Mesenchymal stem cell (in vitro differentiated cells and primary cell): ENCODE measurements around the gene IFNA10.
"Not testable (repeated sequence)": the region's sequence is repeated elsewhere in the genome, so short reads cannot be mapped to it uniquely, and the experiment has no call there.

ENCODE experiments used
- DNase-seq: peaks from one replicate; pipeline ENCODE4 v3.0.0-alpha.2; 2013
- H2AFZ ChIP-seq: one replicate; pipeline ENCODE4 v1.6.1; 2013; ENCODE audit warnings: low read depth, mild to moderate bottlenecking, control low read depth, inconsistent platforms, low read length, moderate library complexity
- H2AK5ac ChIP-seq: 2 replicates; pipeline ENCODE4 v1.6.1; 2013; ENCODE audit warnings: low read length, moderate library complexity, mild to moderate bottlenecking, inconsistent platforms; ENCODE audit not compliant: severe bottlenecking
- H2BK120ac ChIP-seq: one replicate; pipeline ENCODE4 v1.6.1; 2013; ENCODE audit warnings: low read depth, mild to moderate bottlenecking, inconsistent platforms, low read length, moderate library complexity
- H2BK12ac ChIP-seq, 2 experiments: one replicate each; pipeline ENCODE4 v1.6.1; 2013; ENCODE audit warnings: inconsistent platforms in 2 of 2, low read length in 2 of 2, mild to moderate bottlenecking in 2 of 2, moderate library complexity in 2 of 2, control low read depth in 1 of 2
- H2BK15ac ChIP-seq: one replicate; pipeline ENCODE4 v1.6.1; 2013; ENCODE audit warnings: mild to moderate bottlenecking, low read depth, inconsistent platforms; ENCODE audit not compliant: poor library complexity, severe bottlenecking
- H2BK5ac ChIP-seq: 2 replicates; pipeline ENCODE4 v1.6.1; 2013; ENCODE audit warnings: low read depth, mild to moderate bottlenecking, low read length, control low read depth, inconsistent platforms; ENCODE audit not compliant: poor library complexity, severe bottlenecking
- H3K14ac ChIP-seq, 2 experiments: one replicate each; pipeline ENCODE4 v1.6.1; 2013; ENCODE audit warnings: inconsistent platforms in 2 of 2, low read length in 2 of 2, control low read depth in 1 of 2, mild to moderate bottlenecking in 1 of 2, moderate library complexity in 1 of 2
- H3K18ac ChIP-seq, 2 experiments: one replicate each; pipeline ENCODE4 v1.6.1; 2013; ENCODE audit warnings: inconsistent platforms in 2 of 2, low read length in 2 of 2, control low read depth in 1 of 2, low read depth in 1 of 2, mild to moderate bottlenecking in 1 of 2
- H3K23ac ChIP-seq, 2 experiments: one replicate each; pipeline ENCODE4 v1.6.1; 2013; ENCODE audit warnings: inconsistent platforms in 2 of 2, low read length in 2 of 2, mild to moderate bottlenecking in 2 of 2, moderate library complexity in 2 of 2, control low read depth in 1 of 2
- H3K27ac ChIP-seq: 2 replicates; pipeline ENCODE4 v1.5.1; 2013; ENCODE audit warnings: mild to moderate bottlenecking, moderate library complexity, low read length, control low read depth, inconsistent platforms; ENCODE audit not compliant: poor library complexity, severe bottlenecking
- H3K27me3 ChIP-seq, 2 experiments: 2 replicates each; pipeline versions ENCODE4 v1.6.1 to v1.7.0; 2013; ENCODE audit warnings: low read length in 2 of 2, mild to moderate bottlenecking in 2 of 2, moderate library complexity in 2 of 2, control low read depth in 1 of 2, inconsistent platforms in 1 of 2; ENCODE audit not compliant: control insufficient read depth in 1 of 2, insufficient read depth in 1 of 2
- H3K36me3 ChIP-seq, 2 experiments: 2 replicates each; pipeline versions ENCODE4 v1.6.1 to v1.7.0; 2013; ENCODE audit warnings: low read length in 2 of 2, control low read depth in 1 of 2, inconsistent platforms in 1 of 2, low read depth in 1 of 2, mild to moderate bottlenecking in 1 of 2; ENCODE audit not compliant: insufficient read depth in 2 of 2, control insufficient read depth in 1 of 2
- H3K4ac ChIP-seq, 2 experiments: one replicate each; pipeline ENCODE4 v1.6.1; 2013; ENCODE audit warnings: inconsistent platforms in 2 of 2, low read length in 2 of 2, mild to moderate bottlenecking in 2 of 2, moderate library complexity in 2 of 2, control low read depth in 1 of 2, low read depth in 1 of 2
- H3K4me1 ChIP-seq: 2 replicates; pipeline ENCODE4 v1.6.1; 2013; ENCODE audit warnings: low read depth, low read length, control low read depth; ENCODE audit not compliant: control insufficient read depth, insufficient read depth
- H3K4me2 ChIP-seq: 2 replicates; pipeline ENCODE4 v1.6.1; 2013; ENCODE audit warnings: low read length, mild to moderate bottlenecking, inconsistent platforms; ENCODE audit not compliant: poor library complexity, severe bottlenecking
- H3K4me3 ChIP-seq, 2 experiments: 2 replicates each; pipeline versions ENCODE4 v1.5.1 to v1.7.0; 2013; ENCODE audit warnings: low read length in 2 of 2, mild to moderate bottlenecking in 2 of 2, control low read depth in 1 of 2, low read depth in 1 of 2; ENCODE audit not compliant: insufficient read depth in 1 of 2
- H3K79me1 ChIP-seq: replicated peaks from 2 replicates; pipeline ENCODE4 v1.6.1; 2013; ENCODE audit warnings: mild to moderate bottlenecking, control low read depth, low read length, inconsistent platforms; ENCODE audit not compliant: poor library complexity, severe bottlenecking
- H3K9ac ChIP-seq: 2 replicates; pipeline ENCODE4 v1.7.0; 2013; ENCODE audit warnings: mild to moderate bottlenecking, low read length, moderate library complexity
- H3K9me3 ChIP-seq: 2 replicates; pipeline ENCODE4 v1.7.0; 2013; ENCODE audit warnings: mild to moderate bottlenecking, low read length; ENCODE audit not compliant: control insufficient read depth
- H4K8ac ChIP-seq: one replicate; pipeline ENCODE4 v1.6.1; 2013; ENCODE audit warnings: inconsistent platforms, mild to moderate bottlenecking, low read length, moderate library complexity
- H4K91ac ChIP-seq: one replicate; pipeline ENCODE4 v1.6.1; 2013; ENCODE audit warnings: mild to moderate bottlenecking, low read length, inconsistent platforms
- WGBS: methylation state at CpG from one replicate; pipeline ENCODE4 v1.1.7; 2013; ENCODE audit warnings: mixed read lengths; 5-methylcytosine and 5-hydroxymethylcytosine counted together

Gene IFNA10

GRCh38 chr9:21235468-21236359 lies 28.8 kb upstream of the IFNA10 start:
- 55% methylated on average over 4 of the region's 8 CpGs for WGBS
- Histone ChIP-seq H3K27me3 (peaks cover 14 to 18% of the 10 kb centered on the region in 2 experiments), H3K9ac (peak overlapping the region; percentile 53)
- H2BK5ac ChIP-seq, H3K9me3 ChIP-seq, H3K79me1 ChIP-seq, H3K14ac ChIP-seq, H2BK120ac ChIP-seq, H3K4ac ChIP-seq, H3K4me2 ChIP-seq, H2AFZ ChIP-seq, H3K18ac ChIP-seq, H3K4me3 ChIP-seq, H3K4me1 ChIP-seq, H4K91ac ChIP-seq, H4K8ac ChIP-seq, H2BK15ac ChIP-seq, H3K27ac ChIP-seq, H3K36me3 ChIP-seq, H3K23ac ChIP-seq, H2AK5ac ChIP-seq, H2BK12ac ChIP-seq: not testable (repeated sequence)
- peak; percentile 34 for DNase-seq

GRCh38 chr9:21234153-21234687 lies 27.3 kb upstream of the IFNA10 start:
- H3K36me3 ChIP-seq, result no peaks in the 10 kb centered on the region
- no peak overlapping the region for H2AK5ac ChIP-seq
- H4K91ac ChIP-seq, result no peak overlapping the region
- no peak overlapping the region for H2BK5ac ChIP-seq
- no peaks in the 10 kb centered on the region for H3K9me3 ChIP-seq
- no peak overlapping the region for H2BK15ac ChIP-seq
- peaks cover 8 to 12% of the 10 kb centered on the region in 2 experiments for H3K27me3 ChIP-seq
- no peak overlapping the region for H3K27ac ChIP-seq
- no peak overlapping the region for H4K8ac ChIP-seq
- no peak overlapping the region for H3K4me2 ChIP-seq
- H3K4me1 ChIP-seq, result no peaks in the 10 kb centered on the region
- 57% methylated on average over 4 of the region's 4 CpGs for WGBS
- H3K23ac ChIP-seq, result no peak overlapping the region
- H2BK12ac ChIP-seq, result no peak overlapping the region
- H3K4ac ChIP-seq, result no peak overlapping the region
- H2AFZ ChIP-seq, result no peak overlapping the region
- no peak overlapping the region for H3K9ac ChIP-seq
- no peak overlapping the region for H3K4me3 ChIP-seq
- H2BK120ac ChIP-seq, result no peak overlapping the region
- DNase-seq, result no peak
- no peak overlapping the region for H3K14ac ChIP-seq
- no peak overlapping the region for H3K18ac ChIP-seq
- no peaks in the 10 kb centered on the region for H3K79me1 ChIP-seq

- Histone ChIP-seq H2BK15ac (no peak overlapping the region), H4K91ac (no peak overlapping the region), H2AFZ (no peak overlapping the region), H2BK5ac (no peak overlapping the region), H3K23ac (no peak overlapping the region), H3K14ac (peak overlapping the region in 1 of 2 experiments; percentile 48), H4K8ac (no peak overlapping the region), H2BK120ac (no peak overlapping the region), H3K4me3 (no peak overlapping the region), H3K4me1 (no peaks in the 10 kb centered on the region), H3K4me2 (no peak overlapping the region), H3K27me3 (peaks cover 8 to 12% of the 10 kb centered on the region in 2 experiments), H3K4ac (no peak overlapping the region), H3K9ac (no peak overlapping the region), H3K79me1 (no peaks in the 10 kb centered on the region), H3K27ac (no peak overlapping the region), H2AK5ac (no peak overlapping the region), H3K36me3 (no peaks in the 10 kb centered on the region), H3K18ac (peak overlapping the region in 1 of 2 experiments; percentile 12), H2BK12ac (no peak overlapping the region), H3K9me3 (no peaks in the 10 kb centered on the region)
- DNase-seq, result no peak
- 84% methylated on average over 2 of the region's 2 CpGs for WGBS
Measured at GRCh38 chr9:21233258-21233657, 26.3 kb upstream of the IFNA10 start.

GRCh38 chr9:21228122-21228521 lies 21.2 kb upstream of the IFNA10 start, which contains the start of gene IFNA17:
Gene IFNA17 (minus strand): TSS chr9:21228222. CDS start chr9:21228173, 49 bp downstream.
- Histone ChIP-seq H2BK15ac (no peak within 1 kb of the TSS), H3K27ac (no peak within 1 kb of the TSS), H3K9me3 (no peaks in the 10 kb centered on the region), H3K79me1 (no peaks in the 10 kb centered on the region), H3K4ac (no peak within 1 kb of the TSS), H3K9ac (no peak within 1 kb of the TSS), H2AK5ac (no peak within 1 kb of the TSS), H2BK12ac (no peak within 1 kb of the TSS), H3K4me1 (no peaks in the 10 kb centered on the region), H3K23ac (no peak within 1 kb of the TSS), H4K91ac (no peak within 1 kb of the TSS), H2BK5ac (no peak within 1 kb of the TSS), H4K8ac (no peak within 1 kb of the TSS), H3K4me3 (no peak within 1 kb of the TSS), H2AFZ (no peak within 1 kb of the TSS), H3K18ac (no peak within 1 kb of the TSS), H3K27me3 (peaks cover 2 to 5% of the 10 kb centered on the region in 2 experiments), H3K36me3 (no peaks in the 10 kb centered on the region), H2BK120ac (no peak within 1 kb of the TSS), H3K4me2 (no peak within 1 kb of the TSS), H3K14ac (no peak within 1 kb of the TSS)
- WGBS, result no CpG with 5 or more reads among the region's 2 CpGs
- DNase-seq, result no peak
